GM13977 (cell line): ENCODE results near the gene SPEF2.

Experiments used
- DNase-seq: peaks from one replicate; pipeline ENCODE4 v3.0.0; 2012; ENCODE audit warnings: low spot score
- in situ Hi-C: fragments of 300-500 bp; cut with MboI; formaldehyde crosslinking; loops from one replicate; pipeline ENCODE4 v1.12.0; 2022; ENCODE audit warnings: low sequenced_read_pairs, low pct_unique_long_range_greater_than_20kb, mixed read lengths, inconsistent platforms; ENCODE audit not compliant: unreplicated experiment
- TF ChIP-seq, protein P1 (sequence below): IDR thresholded peaks from 2 replicates; pipeline ENCODE4 v1.5.1; 2012; ENCODE audit warnings: mild to moderate bottlenecking, control low read depth; ENCODE audit not compliant: insufficient read depth; ENCODE audit errors: extremely low read depth, missing control alignments

Gene SPEF2

GRCh38 chr5:35788724-35789123 is 171.1 kb downstream of the SPEF2 start:
- in situ Hi-C loops, result no loop called here
- DNase-seq, result no peak
- TF ChIP-seq, protein P1, sequence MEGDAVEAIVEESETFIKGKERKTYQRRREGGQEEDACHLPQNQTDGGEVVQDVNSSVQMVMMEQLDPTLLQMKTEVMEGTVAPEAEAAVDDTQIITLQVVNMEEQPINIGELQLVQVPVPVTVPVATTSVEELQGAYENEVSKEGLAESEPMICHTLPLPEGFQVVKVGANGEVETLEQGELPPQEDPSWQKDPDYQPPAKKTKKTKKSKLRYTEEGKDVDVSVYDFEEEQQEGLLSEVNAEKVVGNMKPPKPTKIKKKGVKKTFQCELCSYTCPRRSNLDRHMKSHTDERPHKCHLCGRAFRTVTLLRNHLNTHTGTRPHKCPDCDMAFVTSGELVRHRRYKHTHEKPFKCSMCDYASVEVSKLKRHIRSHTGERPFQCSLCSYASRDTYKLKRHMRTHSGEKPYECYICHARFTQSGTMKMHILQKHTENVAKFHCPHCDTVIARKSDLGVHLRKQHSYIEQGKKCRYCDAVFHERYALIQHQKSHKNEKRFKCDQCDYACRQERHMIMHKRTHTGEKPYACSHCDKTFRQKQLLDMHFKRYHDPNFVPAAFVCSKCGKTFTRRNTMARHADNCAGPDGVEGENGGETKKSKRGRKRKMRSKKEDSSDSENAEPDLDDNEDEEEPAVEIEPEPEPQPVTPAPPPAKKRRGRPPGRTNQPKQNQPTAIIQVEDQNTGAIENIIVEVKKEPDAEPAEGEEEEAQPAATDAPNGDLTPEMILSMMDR, result no peak

- in situ Hi-C loops, result no loop called here
- TF ChIP-seq, protein P1, result no peak
- no peak for DNase-seq
Observed at GRCh38 chr5:35789732-35790456, 172.2 kb downstream of the SPEF2 start.

GRCh38 chr5:35790457-35790822 is 172.8 kb downstream of the SPEF2 start:
- TF ChIP-seq, protein P1, result no peak
- DNase-seq, result no peak
- in situ Hi-C loops, result no loop called here

DNA sequence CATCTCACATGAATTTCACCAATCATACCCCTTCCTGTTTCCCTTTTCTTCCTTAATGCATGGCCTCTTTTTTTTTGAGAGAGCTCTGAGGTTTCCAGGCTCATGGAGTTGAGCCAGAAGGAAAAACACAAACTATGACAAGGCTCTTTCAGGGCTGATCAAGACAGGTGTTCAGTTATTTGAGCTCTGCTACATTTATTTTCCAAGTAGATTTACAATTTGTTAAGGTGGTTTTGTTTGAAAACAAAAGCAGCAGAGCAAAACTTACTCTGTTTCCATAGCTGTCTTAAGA is 176.6 kb downstream of the SPEF2 start:
- in situ Hi-C loops, result no loop called here
- TF ChIP-seq, protein P1, result no peak
- DNase-seq, result no peak

- TF ChIP-seq, protein P1, result no peak
- no peak for DNase-seq
- in situ Hi-C loops, result no loop called here
Observed at GRCh38 chr5:35794684-35795375, 177.2 kb downstream of the SPEF2 start.

DNA sequence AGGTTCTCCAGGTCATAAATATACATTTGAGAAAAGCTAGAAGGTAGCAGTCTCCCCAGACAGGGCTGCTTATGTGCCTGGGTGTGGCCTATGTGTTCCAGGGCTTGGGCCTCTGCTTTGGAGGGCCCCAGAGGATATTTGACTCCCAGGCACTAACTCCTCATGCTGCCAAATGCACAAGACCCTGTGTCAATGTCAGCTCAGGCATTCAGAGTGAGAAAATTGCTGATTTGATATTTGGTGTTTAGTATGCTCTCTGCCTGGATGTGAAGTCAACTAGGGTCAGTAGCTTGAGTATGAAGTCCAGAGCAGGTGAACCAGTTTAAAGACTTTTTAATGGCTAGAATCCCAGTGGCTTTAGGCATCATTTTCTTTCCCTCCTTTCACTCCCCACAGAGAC is 181.5 kb downstream of the SPEF2 start:
- TF ChIP-seq, protein P1, result no peak
- in situ Hi-C loops, result no loop called here
- DNase-seq, result no peak
